Hematopoietic multipotent progenitor cell (in vitro differentiated cells): ENCODE data around the gene SH3PXD2A. TPM values are rescaled to one million over a fixed set of nuclear protein-coding genes. Genes with fewer than 3 reads are reported as not detected.
"Not testable (repeated sequence)": the region's sequence is repeated elsewhere in the genome, so short reads cannot be mapped to it uniquely, and the experiment has no call there.

ENCODE experiments used
- DNase-seq, 3 donors: peaks; one replicate each; pipeline ENCODE4 v3.0.0-alpha.2; 2011 to 2015; ENCODE audit warnings: low read depth in 2 of 3, low spot score in 2 of 3
- total RNA-seq: library from RNA; depleted of rRNA; stranded (reverse); fragments of >200 nt; gene quantifications from one replicate; pipeline ENCODE4 v1.2.3, GENCODE V29; 2012

SH3PXD2A gene
- total RNA-seq, 1 donor: 2.7 TPM

DNA sequence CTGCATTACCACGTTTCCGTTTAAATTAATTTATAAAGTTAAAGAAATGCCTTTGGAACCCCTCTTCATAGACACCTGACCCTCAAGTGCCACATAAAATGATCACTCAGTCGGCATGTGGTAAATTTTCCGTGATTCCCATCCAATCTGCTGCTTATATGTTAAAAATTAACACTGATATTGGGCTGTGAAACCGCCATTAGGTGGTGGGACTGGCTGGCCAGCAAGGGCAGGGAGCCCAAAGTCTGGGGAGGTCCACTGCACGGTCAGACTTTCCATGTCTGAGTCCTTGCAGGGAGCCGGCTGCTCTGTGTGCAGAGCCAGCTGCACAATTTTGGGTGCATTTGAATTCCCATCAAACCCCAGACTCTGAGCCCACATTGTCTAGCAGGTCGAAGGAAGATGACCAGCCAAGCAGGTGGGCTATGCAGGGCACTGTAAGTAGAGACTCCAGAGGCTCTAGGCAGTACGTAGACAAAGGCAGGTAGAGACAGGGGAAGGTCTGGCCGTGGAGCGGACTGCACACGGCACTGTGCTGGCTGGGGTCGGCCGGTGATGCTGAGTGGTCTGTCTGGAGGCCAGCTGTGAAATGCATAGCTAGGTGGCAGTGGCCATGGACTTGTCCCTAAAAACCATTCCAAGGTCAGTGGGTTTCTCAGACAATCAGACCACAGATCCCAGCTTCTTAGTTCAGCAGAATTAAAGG, 122.9 kb downstream of the SH3PXD2A start:
- no peak for DNase-seq

DNA sequence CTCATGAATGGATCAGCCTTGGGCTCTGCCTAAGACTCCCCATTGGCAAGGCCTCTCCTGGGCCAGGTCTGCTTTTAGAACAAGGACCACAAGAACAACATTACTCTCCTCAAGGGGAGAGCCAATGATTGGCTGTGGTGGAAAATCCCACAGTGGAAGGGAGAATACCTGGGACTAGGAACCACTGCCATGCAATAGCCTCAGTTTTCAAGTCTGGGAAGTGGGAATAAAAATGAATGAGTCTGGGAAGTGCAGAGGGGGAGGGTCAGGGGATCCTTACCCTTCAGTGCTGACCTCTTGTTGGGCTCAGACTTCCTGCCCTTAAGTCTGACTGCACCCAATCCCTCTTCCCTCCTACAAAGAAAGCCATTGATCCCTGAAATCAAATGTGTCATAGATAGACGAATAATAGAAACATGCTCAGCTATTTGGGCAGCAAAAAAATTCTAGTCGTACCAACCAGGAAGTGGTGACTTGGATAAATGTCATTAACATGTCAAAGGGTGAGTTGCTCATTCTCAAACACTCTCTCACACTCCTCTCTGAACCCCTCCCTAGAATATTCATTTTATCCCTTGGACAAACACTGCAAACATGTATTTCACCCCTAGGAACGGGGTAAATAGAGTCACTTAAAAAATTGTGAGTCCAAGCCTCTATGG, 123.6 kb downstream of the SH3PXD2A start:
- DNase-seq: no peak

DNA sequence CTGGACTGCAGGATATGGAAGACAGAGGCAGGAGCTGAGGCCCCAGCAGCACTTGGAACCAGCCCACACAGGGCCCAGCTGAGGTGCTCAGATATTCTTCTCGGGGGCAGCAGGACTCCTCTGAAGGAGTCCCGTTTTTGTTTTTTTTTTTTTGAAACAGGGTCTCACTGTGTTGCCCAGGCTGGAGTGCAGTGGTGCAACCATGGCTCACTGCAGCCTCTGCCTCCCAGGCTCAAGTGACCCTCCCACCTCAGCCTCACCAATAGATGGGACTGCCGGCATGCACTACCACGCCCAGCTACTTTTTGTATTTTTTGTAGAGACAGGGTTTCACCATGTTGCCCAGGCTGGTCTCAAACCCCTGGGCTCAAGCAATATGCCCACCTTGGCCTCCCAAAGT, 124.3 kb downstream of the SH3PXD2A start:
- not testable (repeated sequence) for DNase-seq

DNA sequence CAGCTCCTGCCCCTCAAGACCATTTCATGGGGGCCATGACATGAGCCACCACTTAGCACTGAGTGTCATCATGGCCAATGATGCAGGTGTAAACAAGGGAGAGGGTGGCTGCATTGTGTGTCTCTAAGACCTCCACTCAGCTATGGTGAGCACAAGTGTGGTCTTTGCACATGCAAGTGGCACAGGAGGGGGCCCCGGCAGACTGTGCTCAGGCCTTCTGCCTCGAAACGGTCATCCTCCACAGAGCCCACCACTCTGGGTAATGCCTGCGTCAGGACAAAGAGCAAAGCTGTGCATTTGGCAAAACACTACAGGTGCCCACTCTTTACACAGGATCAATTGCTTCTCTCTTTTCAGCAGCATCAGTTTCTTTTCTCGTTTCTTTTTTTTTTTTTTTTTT, 125.5 kb downstream of the SH3PXD2A start:
- no peak for DNase-seq

DNA sequence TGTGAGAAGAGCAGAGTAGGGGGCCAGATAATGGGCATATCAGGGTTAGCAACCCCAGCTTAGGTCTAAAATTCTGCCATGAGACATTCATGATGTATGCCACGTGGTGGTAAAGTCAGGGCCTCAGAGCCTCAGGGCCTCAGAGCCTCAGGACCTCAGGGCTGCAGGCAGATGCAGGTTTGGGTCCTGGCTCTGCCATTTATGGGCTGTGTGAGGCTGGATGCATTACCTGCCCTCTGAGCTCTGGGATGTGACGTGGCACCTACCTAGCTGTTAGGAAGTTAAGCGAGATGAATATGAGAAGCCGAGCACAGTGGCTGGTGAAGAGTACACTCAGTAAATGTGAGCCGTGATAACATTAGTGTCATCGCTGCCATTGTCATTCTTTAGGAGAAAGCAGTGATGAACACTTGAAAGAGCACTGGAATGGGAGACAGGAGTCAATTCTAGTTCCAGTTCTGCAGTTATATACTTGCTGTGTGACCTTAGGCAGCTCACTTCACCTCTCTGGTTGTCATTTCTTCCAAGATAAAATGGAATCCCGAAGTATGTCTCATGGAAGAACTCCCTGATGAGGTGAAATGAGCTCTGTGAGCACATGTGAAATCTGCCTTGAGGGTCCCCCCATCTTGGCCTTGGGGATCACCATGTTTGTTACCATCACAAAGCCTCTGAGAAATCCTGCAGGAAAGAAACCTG, 127.2 kb downstream of the SH3PXD2A start:
- no peak for DNase-seq

DNA sequence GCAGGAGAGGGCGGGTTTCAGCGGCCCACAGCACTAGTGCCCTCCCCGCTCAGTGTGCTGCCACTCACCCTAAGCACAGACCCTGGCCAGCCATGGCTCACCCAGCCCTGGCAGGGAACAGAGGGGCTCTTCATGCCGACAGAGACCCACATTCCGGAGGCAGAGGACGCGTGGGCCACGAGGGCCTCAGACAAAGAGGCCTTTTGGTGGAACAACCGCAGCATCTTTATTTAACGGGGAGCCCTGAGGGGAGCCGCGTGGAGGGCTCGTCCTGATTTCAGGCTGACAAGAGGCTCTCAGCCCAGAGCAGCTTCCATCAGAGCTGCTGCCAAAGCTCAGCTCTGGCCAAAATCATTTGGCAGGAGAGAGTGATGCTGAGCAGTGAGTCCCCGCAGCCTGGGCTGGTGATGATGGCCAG, 127.8 kb downstream of the SH3PXD2A start:
- no peak for DNase-seq

DNA sequence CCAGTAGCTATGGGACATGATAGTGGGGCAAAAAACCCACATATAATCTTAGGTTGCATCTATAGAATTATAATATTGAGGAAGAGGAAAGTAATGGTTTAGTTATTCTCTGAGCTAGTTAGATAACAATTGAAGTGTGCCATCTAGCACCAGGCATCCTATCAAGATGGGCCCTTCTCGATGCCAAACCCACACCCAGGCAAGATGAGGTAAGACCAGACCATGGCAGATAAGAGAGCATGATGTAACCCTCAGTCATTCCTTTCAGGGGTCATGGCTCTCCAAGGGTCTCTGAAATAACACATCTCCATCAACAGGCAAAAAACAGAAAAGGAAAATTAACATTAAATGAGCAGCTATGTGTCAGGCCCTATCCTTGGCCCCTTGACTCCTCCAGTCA, 128.7 kb downstream of the SH3PXD2A start:
- no peak for DNase-seq

DNA sequence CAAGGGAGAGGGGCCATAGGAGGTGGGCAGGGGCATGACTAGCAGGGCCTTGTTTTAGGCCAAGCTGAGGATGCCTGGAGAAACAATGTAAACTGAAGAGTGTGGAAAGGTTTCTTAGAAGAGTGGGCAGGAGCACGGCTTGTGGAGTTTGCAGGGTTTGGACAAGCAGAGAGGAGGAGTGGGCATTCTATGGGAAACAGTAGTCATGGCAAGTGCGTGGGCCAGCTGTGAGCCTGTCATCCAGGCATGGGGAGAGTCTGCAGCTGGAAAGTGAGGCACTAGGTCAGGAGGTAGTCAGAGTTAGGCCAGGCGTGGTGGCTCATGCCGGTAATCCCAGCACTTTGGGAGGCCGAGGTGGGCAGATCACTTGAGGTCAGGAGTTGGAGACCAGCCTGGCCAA, 130.1 kb downstream of the SH3PXD2A start:
- no peak for DNase-seq

DNA sequence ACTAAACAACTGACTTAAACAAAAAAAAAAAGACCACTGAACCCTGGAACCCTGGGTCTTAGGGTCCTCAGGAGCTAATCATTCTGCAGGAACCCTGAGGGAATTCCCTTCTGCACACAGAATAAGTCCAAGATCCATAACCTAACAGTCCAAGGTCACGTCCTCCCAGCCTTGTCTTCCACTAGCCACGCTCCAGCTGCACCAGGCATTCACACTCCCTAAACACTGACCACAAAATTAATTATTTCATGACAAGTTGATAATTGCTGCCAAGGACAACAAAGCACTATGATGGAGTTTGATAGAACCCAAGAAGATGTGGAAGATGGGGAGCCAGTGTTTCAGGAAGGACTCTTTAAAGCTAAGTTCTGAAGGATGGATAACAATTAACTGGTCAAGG, 130.6 kb downstream of the SH3PXD2A start:
- DNase-seq: no peak

DNA sequence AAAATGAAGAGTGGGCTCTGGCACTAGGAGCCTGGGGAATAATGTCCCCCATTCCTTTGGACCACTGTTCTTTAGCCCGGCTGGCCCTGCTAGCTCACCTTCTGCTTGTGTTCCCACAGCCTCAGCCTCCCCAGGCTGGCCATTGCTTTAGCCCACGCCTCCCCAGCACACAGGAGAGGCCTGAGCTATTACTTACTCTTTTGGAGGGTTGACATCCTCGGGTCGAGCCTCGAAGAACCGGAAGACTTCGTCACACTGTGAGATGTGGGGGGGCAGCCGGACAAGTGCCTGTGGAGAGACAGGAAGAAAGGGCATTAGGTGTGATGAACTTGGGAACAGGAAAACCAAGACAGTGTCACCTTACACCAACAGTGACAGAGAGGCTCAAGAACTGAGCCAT, 131.3 kb downstream of the SH3PXD2A start:
- DNase-seq: no peak

DNA sequence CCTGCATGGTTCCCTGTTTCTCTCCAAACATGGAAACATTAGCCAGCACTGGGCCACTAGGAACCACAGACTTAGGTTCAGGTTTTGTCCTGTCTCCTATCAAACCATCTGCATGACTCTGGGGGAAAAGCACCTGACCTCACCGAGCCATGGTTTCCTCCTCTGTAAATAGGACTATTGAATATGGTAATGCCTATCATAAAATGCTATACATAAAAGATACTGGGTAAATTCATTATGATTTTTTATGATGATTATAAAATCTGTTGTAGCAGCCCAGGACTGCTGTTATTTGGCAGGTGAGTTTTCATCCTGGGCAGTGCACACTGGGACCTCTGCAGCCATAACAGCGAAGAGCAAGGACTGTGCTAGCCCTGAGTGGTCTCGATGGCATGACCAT, 131.8 kb downstream of the SH3PXD2A start:
- DNase-seq: no peak

DNA sequence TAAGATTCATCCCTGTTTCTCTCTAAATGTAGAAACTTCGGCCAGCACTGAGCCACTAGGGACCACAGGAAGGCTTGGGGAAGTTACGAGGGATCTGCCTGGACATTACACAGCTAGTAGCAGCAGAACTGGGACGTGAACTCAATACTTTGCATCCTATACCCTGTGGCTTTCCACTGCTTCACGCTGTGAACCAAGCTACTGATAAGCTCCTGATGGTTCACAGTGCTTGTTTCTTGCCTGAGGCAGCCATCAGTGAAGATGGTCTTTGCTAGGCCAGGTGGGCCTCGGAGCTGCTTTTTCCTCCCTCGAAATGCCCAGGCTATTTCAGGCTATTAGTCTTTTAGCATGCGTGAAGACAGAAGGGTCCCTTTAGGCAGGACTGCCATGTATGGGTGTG, 132.7 kb downstream of the SH3PXD2A start:
- DNase-seq: no peak

DNA sequence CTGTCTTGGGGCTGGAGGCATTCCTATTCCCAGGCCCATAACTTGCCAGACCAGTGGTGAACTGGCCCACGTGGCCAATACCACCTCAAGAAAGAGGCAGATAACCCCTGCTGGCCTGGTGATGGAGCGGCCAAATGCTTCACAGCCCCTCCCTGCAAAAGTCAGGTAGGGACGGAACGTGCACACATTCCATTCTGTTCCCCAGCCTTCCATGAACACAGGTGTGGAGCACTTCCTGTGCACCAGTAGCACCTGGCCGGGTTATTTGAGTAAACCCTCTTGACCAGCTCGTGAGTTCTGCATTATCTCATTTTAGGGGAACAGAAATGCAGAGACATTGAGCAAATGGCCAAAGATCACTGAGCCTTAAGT, 134.4 kb downstream of the SH3PXD2A start:
- no peak for DNase-seq

DNA sequence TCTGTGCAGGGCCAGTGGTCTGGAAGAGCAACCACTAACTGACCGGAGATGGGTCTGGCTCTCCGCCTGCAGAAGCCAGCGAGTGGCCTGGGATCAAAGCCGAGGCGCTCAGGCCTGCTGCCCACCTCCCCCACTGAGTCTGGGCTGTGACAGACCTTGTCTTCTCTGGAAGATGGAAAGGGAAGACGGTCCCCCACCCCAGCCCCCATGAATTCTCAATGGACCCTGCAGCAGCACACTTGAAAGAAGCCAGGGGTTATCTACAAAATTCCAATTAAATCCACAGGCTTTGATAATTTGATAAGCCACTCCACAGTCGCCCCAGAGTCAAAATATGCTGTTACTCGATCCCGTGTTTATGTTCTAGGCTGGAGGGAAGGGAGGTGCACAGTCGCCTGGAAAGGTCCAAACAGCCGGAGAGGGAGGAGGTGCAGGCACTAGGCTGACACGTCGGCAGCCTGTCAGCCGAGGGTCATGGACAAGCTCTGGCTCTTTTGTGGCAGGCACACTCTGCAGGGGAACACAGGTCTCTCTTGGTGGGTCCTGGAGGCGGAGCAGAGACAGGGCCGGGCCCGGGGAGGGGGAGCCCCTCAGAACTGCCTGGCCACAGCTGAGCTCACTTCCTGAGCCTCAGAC, 134.9 kb downstream of the SH3PXD2A start:
- DNase-seq: no peak

DNA sequence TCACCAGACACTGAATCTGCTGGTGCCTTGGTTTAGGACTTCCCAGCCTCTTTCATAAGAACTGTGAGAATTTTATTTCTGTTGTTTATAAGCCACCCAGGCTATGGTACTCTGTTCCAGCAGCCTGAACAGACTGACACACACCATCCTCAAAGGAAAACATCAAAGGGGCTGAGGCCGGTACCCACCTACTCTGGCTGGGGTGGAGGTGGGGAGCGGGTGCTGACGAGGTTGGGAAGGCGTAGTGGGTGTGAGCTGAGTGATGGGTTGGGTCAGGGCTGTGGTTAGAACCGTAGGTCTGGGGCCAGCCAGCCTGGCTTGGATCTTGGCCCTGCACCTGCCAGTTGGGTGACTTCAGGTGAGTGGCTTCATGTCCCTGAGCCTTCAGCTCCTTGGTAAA, 136.3 kb downstream of the SH3PXD2A start:
- DNase-seq: no peak

DNA sequence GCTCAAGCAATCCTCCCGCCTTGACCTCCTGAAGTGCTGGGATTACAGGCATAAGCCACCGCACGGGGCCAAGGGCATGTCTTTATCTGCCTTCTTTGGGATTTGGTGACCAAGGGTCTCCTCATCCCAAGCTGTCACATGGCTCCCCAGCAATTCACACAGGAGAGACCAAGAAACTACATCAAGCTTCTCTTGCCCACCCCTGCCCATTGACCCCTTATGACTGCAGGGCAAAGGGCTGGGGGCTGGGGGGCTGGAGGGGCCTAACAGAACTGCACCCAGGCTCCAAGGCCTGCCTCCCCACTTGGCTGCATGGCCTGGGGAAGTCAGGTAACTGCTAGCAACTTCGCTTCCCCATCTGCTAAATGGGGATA, 137.1 kb downstream of the SH3PXD2A start:
- DNase-seq: no peak

DNA sequence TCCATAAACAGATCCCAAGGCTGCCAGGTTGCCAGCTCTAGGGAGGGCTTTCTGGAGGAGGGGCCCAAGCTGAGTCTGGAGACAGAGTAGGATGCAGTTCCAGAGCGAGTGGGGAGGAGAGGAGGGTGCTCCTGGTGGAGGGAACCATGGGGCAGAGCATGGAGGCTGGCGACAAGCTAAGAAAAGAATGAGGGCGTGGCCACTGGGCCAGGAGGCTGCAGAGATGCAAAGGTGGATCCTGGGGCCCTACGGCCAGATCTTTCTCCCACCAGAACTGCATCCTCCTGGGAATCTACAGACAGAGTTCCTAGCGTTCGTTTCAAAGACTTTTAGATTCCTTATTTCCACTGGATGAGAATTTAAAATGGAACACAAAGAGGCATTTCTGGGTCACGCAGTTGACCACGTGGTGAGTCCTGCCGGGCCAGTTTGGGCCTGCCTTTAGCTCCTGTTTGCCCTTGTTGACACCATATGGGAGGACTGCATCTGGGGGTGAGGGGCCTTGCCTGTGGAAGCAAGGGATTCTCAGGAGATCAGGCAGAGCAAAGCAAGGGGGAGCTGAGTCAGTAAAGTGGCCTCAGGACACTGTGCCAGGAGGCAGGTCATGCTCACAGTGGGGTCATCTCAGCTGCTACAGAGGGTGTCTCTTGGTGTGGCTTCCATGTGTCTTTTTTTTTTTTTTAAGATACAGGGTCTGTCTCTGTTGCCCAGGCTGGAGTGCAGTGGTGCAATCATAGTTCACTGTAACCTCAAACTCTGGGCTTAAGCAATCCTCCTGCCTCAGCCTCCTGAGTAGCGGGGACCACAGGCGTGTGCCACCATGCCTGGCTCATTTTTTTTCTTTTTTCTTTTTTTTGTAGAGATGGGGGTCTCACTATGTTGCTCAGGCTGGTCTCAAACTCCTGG, 137.8 kb downstream of the SH3PXD2A start:
- no peak for DNase-seq

DNA sequence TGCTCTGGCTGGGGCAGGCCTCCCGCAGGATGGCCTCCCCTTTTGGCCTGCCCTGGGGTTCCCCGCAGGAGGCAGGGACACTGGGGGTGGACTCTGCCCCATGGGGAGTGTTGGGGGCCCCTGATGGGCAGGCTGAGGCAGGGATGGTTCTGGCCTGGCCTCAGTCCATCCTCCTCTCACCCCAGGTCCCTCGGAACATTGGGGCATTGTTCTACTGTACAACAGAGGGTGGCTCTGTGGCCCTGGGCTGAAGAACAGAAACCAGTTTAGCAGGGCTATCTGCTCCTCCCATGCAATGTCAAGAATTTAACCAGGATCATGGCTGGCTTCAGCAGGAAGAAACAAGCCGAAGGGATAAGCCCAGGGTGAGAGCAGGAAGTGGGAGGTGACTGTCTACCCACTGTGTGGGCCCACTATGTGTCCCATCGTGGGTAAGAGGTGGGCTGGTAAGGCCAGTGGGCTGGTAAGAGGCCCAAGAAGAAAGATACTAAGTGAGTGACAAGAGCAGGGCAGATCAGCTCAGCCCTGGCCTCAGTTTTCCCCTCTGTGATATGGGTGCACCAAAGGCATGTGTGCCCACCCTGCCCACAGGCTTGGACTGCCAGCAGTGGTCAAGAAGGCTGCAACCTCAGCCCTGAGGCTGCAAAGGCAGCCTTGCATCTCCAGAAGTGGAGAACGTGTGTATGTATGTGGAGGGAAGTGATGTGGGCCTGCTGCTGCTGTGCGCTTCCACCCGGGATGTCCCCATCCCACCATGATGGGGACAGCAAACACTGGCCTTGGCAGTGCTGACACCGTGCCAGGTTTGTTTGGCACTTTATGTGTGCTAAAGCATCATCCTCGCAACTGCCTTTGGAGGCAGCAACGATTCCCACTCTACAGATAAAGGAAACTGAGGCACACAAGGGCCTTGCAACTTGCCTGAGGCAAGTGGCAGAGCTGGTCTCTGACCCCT, 138.9 kb downstream of the SH3PXD2A start:
- no peak for DNase-seq

DNA sequence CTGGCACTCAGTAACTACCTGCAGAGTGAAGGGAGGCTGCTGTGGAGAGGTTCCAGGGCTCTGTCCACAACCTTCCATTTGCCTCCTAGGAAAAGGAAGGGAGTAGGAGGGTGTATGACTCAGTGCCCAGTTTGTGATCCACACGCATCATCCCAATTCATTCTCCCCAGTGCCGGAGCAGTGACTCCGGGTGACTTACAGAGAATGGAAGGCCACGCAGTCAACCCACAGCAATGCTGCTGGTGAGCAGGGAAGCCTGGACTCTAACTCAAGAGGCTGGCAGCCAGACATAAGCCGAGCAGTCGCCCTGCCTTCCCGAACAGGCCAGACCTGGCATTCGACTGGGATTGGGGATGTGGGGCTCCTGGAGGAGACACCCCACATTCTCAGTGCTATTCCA, 139.9 kb downstream of the SH3PXD2A start:
- DNase-seq: no peak
